Fibroblast of lung (primary cell): ENCODE measurements around the gene GLIS1. TPM values are rescaled to one million over a fixed set of nuclear protein-coding genes. Genes with fewer than 3 reads are reported as not detected.

Experiments
- DNase-seq, 2 donors: peaks; one replicate each; pipeline versions ENCODE4 v3.0.0 to v3.0.0-alpha.2; 2010; ENCODE audit warnings: low read depth in 2 of 2
- H2AFZ ChIP-seq: 2 replicates; pipeline ENCODE4 v1.5.1; 2012; ENCODE audit warnings: low read length, control low read depth, inconsistent platforms
- H3K27ac ChIP-seq: 2 replicates; pipeline ENCODE4 v1.5.1; 2011; ENCODE audit warnings: low read length, control low read depth; ENCODE audit not compliant: insufficient read depth
- H3K27me3 ChIP-seq: 2 replicates; pipeline ENCODE4 v1.5.1; 2011; ENCODE audit warnings: mild to moderate bottlenecking, low read length; ENCODE audit not compliant: control insufficient read depth, insufficient read depth
- H3K36me3 ChIP-seq: 2 replicates; pipeline ENCODE4 v1.5.1; 2011; ENCODE audit warnings: low read length; ENCODE audit not compliant: control insufficient read depth, insufficient read depth
- H3K4me1 ChIP-seq: 2 replicates; pipeline ENCODE4 v1.5.1; 2011; ENCODE audit warnings: low read length; ENCODE audit not compliant: control insufficient read depth, insufficient read depth; ENCODE audit errors: extremely low read depth
- H3K4me2 ChIP-seq: 2 replicates; pipeline ENCODE4 v1.5.1; 2011; ENCODE audit warnings: low read length, control low read depth; ENCODE audit not compliant: insufficient read depth; ENCODE audit errors: extremely low read depth
- H3K4me3 ChIP-seq, 4 experiments: fragments of 200-600 bp in 1 of 4; sonication (generic) in 1 of 4; replicated peaks in 1 of 4; 2 replicates each; pipeline ENCODE4 v1.5.1; 2011 to 2016; ENCODE audit warnings: low read length in 4 of 4, low read depth in 3 of 4, mild to moderate bottlenecking in 3 of 4, control low read depth in 2 of 4, inconsistent platforms in 1 of 4, mixed read lengths in 1 of 4; ENCODE audit not compliant: insufficient read depth in 1 of 4; ENCODE audit errors: control extremely low read depth in 1 of 4
- H3K79me2 ChIP-seq: 2 replicates; pipeline ENCODE4 v1.5.1; 2012; ENCODE audit warnings: mild to moderate bottlenecking, low read length, inconsistent platforms; ENCODE audit not compliant: control insufficient read depth, insufficient read depth
- H3K9ac ChIP-seq: 2 replicates; pipeline ENCODE4 v1.5.1; 2011; ENCODE audit warnings: mild to moderate bottlenecking, low read length, control low read depth; ENCODE audit not compliant: insufficient read depth
- H3K9me3 ChIP-seq: 2 replicates; pipeline ENCODE4 v1.5.1; 2012; ENCODE audit warnings: low read depth, low read length; ENCODE audit not compliant: control insufficient read depth, insufficient read depth
- H4K20me1 ChIP-seq: 2 replicates; pipeline ENCODE4 v1.5.1; 2011; ENCODE audit warnings: low read length; ENCODE audit not compliant: control insufficient read depth, insufficient read depth; ENCODE audit errors: extremely low read depth
- CTCF ChIP-seq, 2 donors: IDR thresholded peaks in 1 of 2; conservative IDR thresholded peaks in 1 of 2; 1 replicate in 1 of 2; 2 replicates in 1 of 2; pipeline ENCODE4 v1.5.1; 2011 to 2012; ENCODE audit warnings: low read length in 2 of 2, control low read depth in 1 of 2, inconsistent platforms in 1 of 2, low read depth in 1 of 2, mild to moderate bottlenecking in 1 of 2
- EZH2 ChIP-seq: IDR thresholded peaks from 2 replicates; pipeline ENCODE4 v1.5.1; 2012; ENCODE audit warnings: low read length, control low read depth, mild to moderate bottlenecking; ENCODE audit errors: missing control alignments
- polyA plus RNA-seq, 2 donors: library from polyadenylated mRNA; depleted of rRNA in 1 of 2; stranded (reverse) in 1 of 2; unstranded in 1 of 2; fragments of >200 nt; gene quantifications; 2 replicates each; pipeline ENCODE4 v1.2.1, GENCODE V29; 2011 to 2012; ENCODE audit warnings: missing spikeins in 1 of 2
- total RNA-seq: library from RNA; depleted of rRNA; stranded (reverse); fragments of >200 nt; gene quantifications from 2 replicates; pipeline ENCODE4 v1.2.1, GENCODE V29; 2014

The GLIS1 gene
- total and polyA plus RNA-seq, 2 donors (not counting 1 experiment from before 2014, with no cell fraction given): under 0.01 to 0.05 TPM

- Histone ChIP-seq H3K4me3 (no peak overlapping the region), H3K9me3 (no peaks in the 10 kb centered on the region), H3K4me1 (no peaks in the 10 kb centered on the region), H3K36me3 (no peaks in the 10 kb centered on the region), H3K27me3 (no peaks in the 10 kb centered on the region), H4K20me1 (no peaks in the 10 kb centered on the region), H3K27ac (no peak overlapping the region), H3K4me2 (no peak overlapping the region), H3K79me2 (no peaks in the 10 kb centered on the region), H2AFZ (no peak overlapping the region), H3K9ac (no peak overlapping the region)
- no peak for DNase-seq
- TF ChIP-seq CTCF (conservative IDR thresholded peaks at IDR 0.05 in 1 of 2, IDR thresholded peaks at IDR 0.05 in 1 of 2; ENCODE audit: low read depth in 1 of 2, low read length in 2 of 2) (no peak), EZH2 (no peak)
These were observed 224.5 kb downstream of the GLIS1 start for GRCh38 chr1:53514436-53514835.

- no peak for DNase-seq
These were observed 225.1 kb downstream of the GLIS1 start for GRCh38 chr1:53513846-53514245.

More at GRCh38 chr1:53513846-53514245, 225.1 kb downstream of the GLIS1 start:
- no peaks in the 10 kb centered on the region for H3K27me3 ChIP-seq
- H3K4me1 ChIP-seq: no peaks in the 10 kb centered on the region
- no peak overlapping the region for H3K4me3 ChIP-seq
- H4K20me1 ChIP-seq: no peaks in the 10 kb centered on the region
- no peak for TF ChIP-seq EZH2
- no peak for TF ChIP-seq CTCF (conservative IDR thresholded peaks at IDR 0.05 in 1 of 2, IDR thresholded peaks at IDR 0.05 in 1 of 2; ENCODE audit: low read depth in 1 of 2, low read length in 2 of 2)
- H3K9ac ChIP-seq: no peak overlapping the region
- H3K4me2 ChIP-seq: no peak overlapping the region
- H3K9me3 ChIP-seq: no peaks in the 10 kb centered on the region
- no peaks in the 10 kb centered on the region for H3K36me3 ChIP-seq
- H3K79me2 ChIP-seq: no peaks in the 10 kb centered on the region
- H2AFZ ChIP-seq: no peak overlapping the region
- no peak overlapping the region for H3K27ac ChIP-seq
